Stomach smooth muscle (tissue), 2 donors: ENCODE data around the gene GPS2.

Experiments used
- H3K27ac ChIP-seq: one replicate; pipeline ENCODE4 v1.7.0; 2013; ENCODE audit warnings: mild to moderate bottlenecking, low read length, inconsistent platforms
- H3K27me3 ChIP-seq, 2 donors: one replicate each; pipeline ENCODE4 v1.7.0; 2013; ENCODE audit warnings: low read length in 2 of 2; ENCODE audit not compliant: insufficient read depth in 2 of 2, control insufficient read depth in 1 of 2
- H3K36me3 ChIP-seq, 2 donors: one replicate each; pipeline ENCODE4 v1.7.0; 2013; ENCODE audit warnings: low read length in 2 of 2; ENCODE audit not compliant: control insufficient read depth in 2 of 2, insufficient read depth in 2 of 2
- H3K4me1 ChIP-seq: one replicate; pipeline ENCODE4 v1.7.0; 2013; ENCODE audit warnings: low read length; ENCODE audit not compliant: control insufficient read depth, insufficient read depth
- H3K4me3 ChIP-seq, 2 donors: one replicate each; pipeline ENCODE4 v1.7.0; 2013; ENCODE audit warnings: low read length in 2 of 2
- H3K9ac ChIP-seq, 2 donors: one replicate each; pipeline ENCODE4 v1.7.0; 2013; ENCODE audit warnings: low read length in 2 of 2, mild to moderate bottlenecking in 1 of 2
- H3K9me3 ChIP-seq, 2 donors: one replicate each; pipeline ENCODE4 v1.7.0; 2013; ENCODE audit warnings: low read length in 2 of 2; ENCODE audit not compliant: control insufficient read depth in 2 of 2
- donor health status: healthy.
- donor health status: Pancreatic carcinoma.

Gene GPS2

GRCh38 chr17:7314719-7315569 lies at the start of gene GPS2:
Gene GPS2, minus strand, starts transcription at chr17:7315360. Its CDS starts 308 bp downstream, at chr17:7315052.
- H3K9me3 ChIP-seq = no peaks in the 10 kb centered on the region
- H3K36me3 ChIP-seq = peaks cover 58% of the 10 kb centered on the region in 2 donors
- peak within 1 kb of the TSS; percentile 93 for H3K27ac ChIP-seq
- H3K9ac ChIP-seq = peak within 1 kb of the TSS; percentile 86 to 90
- peak within 1 kb of the TSS; percentile 88 to 90 for H3K4me3 ChIP-seq
- no peaks in the 10 kb centered on the region for H3K27me3 ChIP-seq
- peaks cover 31% of the 10 kb centered on the region for H3K4me1 ChIP-seq

- H3K27me3 ChIP-seq = no peaks in the 10 kb centered on the region
- no peak overlapping the region for H3K27ac ChIP-seq
- H3K4me3 ChIP-seq = no peak overlapping the region
- H3K36me3 ChIP-seq = no peaks in the 10 kb centered on the region
- no peaks in the 10 kb centered on the region for H3K4me1 ChIP-seq
- H3K9ac ChIP-seq = no peak overlapping the region
- no peaks in the 10 kb centered on the region for H3K9me3 ChIP-seq
Observed at GRCh38 chr17:7363311-7363710, 48.2 kb upstream of the GPS2 start.

GRCh38 chr17:7361906-7362305 lies 46.7 kb upstream of the GPS2 start:
- H3K27me3 ChIP-seq = no peaks in the 10 kb centered on the region
- H3K9ac ChIP-seq = no peak overlapping the region
- H3K4me3 ChIP-seq = no peak overlapping the region
- no peaks in the 10 kb centered on the region for H3K4me1 ChIP-seq
- H3K36me3 ChIP-seq = no peaks in the 10 kb centered on the region
- no peak overlapping the region for H3K27ac ChIP-seq
- H3K9me3 ChIP-seq = no peaks in the 10 kb centered on the region

GRCh38 chr17:7357381-7357780 lies 42.2 kb upstream of the GPS2 start:
- H3K9me3 ChIP-seq = no peaks in the 10 kb centered on the region
- no peaks in the 10 kb centered on the region for H3K36me3 ChIP-seq
- H3K4me3 ChIP-seq = no peak overlapping the region
- peaks cover 32% of the 10 kb centered on the region for H3K4me1 ChIP-seq
- H3K27me3 ChIP-seq = peaks cover 0 to 3% of the 10 kb centered on the region in 2 donors
- H3K9ac ChIP-seq = no peak overlapping the region
- H3K27ac ChIP-seq = no peak overlapping the region

- Histone ChIP-seq H3K9me3 (no peaks in the 10 kb centered on the region), H3K27ac (no peak overlapping the region), H3K36me3 (no peaks in the 10 kb centered on the region), H3K9ac (no peak overlapping the region), H3K27me3 (peaks cover 0 to 3% of the 10 kb centered on the region in 2 donors), H3K4me1 (peaks cover 35% of the 10 kb centered on the region), H3K4me3 (no peak overlapping the region)
Observed at GRCh38 chr17:7356756-7357155, 41.6 kb upstream of the GPS2 start.

- H3K36me3 ChIP-seq = no peaks in the 10 kb centered on the region
- H3K9me3 ChIP-seq = no peaks in the 10 kb centered on the region
- peaks cover 0 to 3% of the 10 kb centered on the region in 2 donors for H3K27me3 ChIP-seq
- peaks cover 38% of the 10 kb centered on the region for H3K4me1 ChIP-seq
- no peak overlapping the region for H3K27ac ChIP-seq
- H3K9ac ChIP-seq = no peak overlapping the region
- no peak overlapping the region for H3K4me3 ChIP-seq
Observed at GRCh38 chr17:7356072-7356549, 41.0 kb upstream of the GPS2 start.

- H3K36me3 ChIP-seq = no peaks in the 10 kb centered on the region
- H3K27ac ChIP-seq = no peak overlapping the region
- peaks cover 43% of the 10 kb centered on the region for H3K4me1 ChIP-seq
- peaks cover 0 to 3% of the 10 kb centered on the region in 2 donors for H3K27me3 ChIP-seq
- no peaks in the 10 kb centered on the region for H3K9me3 ChIP-seq
- H3K4me3 ChIP-seq = no peak overlapping the region
- no peak overlapping the region for H3K9ac ChIP-seq
Observed at GRCh38 chr17:7355573-7355972, 40.4 kb upstream of the GPS2 start.

- peaks cover 0 to 3% of the 10 kb centered on the region in 2 donors for H3K27me3 ChIP-seq
- H3K9me3 ChIP-seq = no peaks in the 10 kb centered on the region
- no peaks in the 10 kb centered on the region for H3K36me3 ChIP-seq
- H3K27ac ChIP-seq = peak within 1 kb of the TSS; percentile 2
- H3K9ac ChIP-seq = peak within 1 kb of the TSS in 1 of 2 donors; percentile 13
- peak within 1 kb of the TSS in 1 of 2 donors; percentile 29 for H3K4me3 ChIP-seq
- peaks cover 47% of the 10 kb centered on the region for H3K4me1 ChIP-seq
Observed at GRCh38 chr17:7355053-7355452, 39.9 kb upstream of the GPS2 start, which contains the start of gene TMEM95. Gene TMEM95, plus strand, starts transcription at chr17:7355156. Its CDS starts 49 bp downstream, at chr17:7355205.

GRCh38 chr17:7354262-7354843 lies 39.2 kb upstream of the GPS2 start:
- Histone ChIP-seq H3K27ac (peak overlapping the region; percentile 2), H3K4me1 (peaks cover 51% of the 10 kb centered on the region), H3K36me3 (no peaks in the 10 kb centered on the region)

GRCh38 chr17:7352910-7353635 lies 37.9 kb upstream of the GPS2 start:
- Histone ChIP-seq H3K9ac (peak overlapping the region in 1 of 2 donors; percentile 85), H3K4me3 (peak overlapping the region; percentile 87 to 90), H3K36me3 (no peaks in the 10 kb centered on the region), H3K4me1 (peaks cover 56% of the 10 kb centered on the region), H3K27me3 (peaks cover 0 to 3% of the 10 kb centered on the region in 2 donors), H3K9me3 (no peaks in the 10 kb centered on the region), H3K27ac (peak overlapping the region; percentile 2)

More at GRCh38 chr17:7354262-7354843, 39.2 kb upstream of the GPS2 start:
- H3K9me3 ChIP-seq = no peaks in the 10 kb centered on the region
- H3K4me3 ChIP-seq = peak overlapping the region in 1 of 2 donors; percentile 29
- peak overlapping the region in 1 of 2 donors; percentile 13 for H3K9ac ChIP-seq
- H3K27me3 ChIP-seq = peaks cover 0 to 3% of the 10 kb centered on the region in 2 donors
